ENCODE data around the gene ZBTB5.
"Not testable (repeated sequence)": the region's sequence is repeated elsewhere in the genome, so short reads cannot be mapped to it uniquely, and the experiment has no call there.

The ZBTB5 gene, protein sequence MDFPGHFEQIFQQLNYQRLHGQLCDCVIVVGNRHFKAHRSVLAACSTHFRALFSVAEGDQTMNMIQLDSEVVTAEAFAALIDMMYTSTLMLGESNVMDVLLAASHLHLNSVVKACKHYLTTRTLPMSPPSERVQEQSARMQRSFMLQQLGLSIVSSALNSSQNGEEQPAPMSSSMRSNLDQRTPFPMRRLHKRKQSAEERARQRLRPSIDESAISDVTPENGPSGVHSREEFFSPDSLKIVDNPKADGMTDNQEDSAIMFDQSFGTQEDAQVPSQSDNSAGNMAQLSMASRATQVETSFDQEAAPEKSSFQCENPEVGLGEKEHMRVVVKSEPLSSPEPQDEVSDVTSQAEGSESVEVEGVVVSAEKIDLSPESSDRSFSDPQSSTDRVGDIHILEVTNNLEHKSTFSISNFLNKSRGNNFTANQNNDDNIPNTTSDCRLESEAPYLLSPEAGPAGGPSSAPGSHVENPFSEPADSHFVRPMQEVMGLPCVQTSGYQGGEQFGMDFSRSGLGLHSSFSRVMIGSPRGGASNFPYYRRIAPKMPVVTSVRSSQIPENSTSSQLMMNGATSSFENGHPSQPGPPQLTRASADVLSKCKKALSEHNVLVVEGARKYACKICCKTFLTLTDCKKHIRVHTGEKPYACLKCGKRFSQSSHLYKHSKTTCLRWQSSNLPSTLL

DNA sequence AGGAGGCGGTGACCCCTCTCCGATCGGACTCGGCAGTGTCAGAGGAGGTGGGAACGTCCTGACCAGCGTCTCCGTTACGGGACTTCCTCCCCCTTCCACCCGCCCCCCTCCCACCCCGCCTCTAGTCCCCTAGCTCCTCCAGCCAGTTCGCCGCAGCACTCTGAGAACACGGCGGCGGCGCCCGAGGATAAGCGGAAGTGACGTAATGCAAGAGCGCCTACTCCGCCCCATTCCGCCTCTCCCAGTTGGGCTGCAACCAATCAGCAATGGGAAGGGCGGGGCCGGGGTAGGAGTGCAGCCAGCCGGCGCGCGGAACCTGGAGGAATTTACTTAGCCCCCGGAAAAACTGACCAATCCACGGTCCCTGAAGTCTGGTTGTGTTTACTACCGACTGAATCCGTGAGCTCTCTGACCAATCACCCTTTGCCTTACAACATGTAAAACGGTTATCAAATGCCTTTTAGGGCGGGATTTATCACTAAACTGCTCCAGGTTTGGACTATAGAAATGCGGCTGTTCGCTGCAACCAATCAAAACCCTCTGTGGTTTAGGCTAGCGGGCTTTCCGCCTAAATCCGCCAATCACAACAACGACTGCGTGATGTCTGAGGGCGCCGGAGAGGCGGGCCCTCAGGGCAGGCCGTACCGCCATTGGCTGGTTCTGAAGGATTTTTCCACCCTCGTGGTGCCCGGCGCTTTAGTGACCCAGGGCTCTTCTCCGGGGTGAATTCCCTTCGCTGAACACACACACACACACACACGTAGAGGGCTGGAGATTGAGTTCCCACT lies at the start of gene ZBTB5:
Gene ZBTB5 (minus strand): TSS at position 202 of the 788 bp plus-strand sequence. CDS start 22,899 bp downstream, outside the sequence.
- peak; percentile 96 to 98 for DNase-seq (ENCODE audit: low read depth in 2 of 2)

DNA sequence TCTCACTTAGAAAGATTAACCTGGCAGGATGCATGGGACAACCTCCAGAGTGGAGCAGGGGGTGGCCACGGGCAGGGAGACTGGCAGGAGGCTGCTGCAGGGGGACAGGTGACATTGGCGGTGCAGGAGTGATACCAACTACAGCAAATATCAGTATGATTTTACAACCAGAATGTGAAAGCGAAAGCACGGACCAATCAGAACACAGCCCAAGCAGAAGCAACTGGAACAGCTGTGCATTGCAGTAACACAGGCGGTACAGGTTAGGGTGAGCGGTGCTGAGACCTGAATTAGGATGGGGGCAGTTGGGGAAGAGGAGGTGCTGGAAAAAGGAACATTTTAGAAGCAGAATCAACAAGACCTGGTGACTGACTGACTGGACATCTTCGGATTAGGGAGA lies 49.7 kb upstream of the ZBTB5 start:
- DNase-seq (ENCODE audit: low read depth in 2 of 2), result no peak

DNA sequence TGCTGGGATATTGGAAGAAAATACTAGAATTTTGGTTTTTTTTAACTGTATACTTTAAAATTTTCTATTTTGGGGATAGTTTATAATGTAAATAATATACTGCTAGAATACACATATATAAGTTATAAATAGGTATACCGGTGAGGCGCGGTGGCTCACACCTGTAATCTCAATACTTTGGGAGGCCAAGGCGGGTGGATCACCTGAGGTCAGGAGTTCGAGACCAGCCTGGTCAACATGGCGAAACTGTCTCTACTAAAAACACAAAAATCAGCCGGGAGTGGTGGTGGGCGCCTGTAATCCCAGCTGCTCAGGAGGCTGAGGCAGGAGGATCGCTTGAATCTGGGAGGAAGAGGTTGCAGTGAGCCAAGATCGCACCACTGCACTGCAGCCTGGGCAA lies 49.2 kb upstream of the ZBTB5 start:
- not testable (repeated sequence) for DNase-seq (ENCODE audit: low read depth in 2 of 2)

DNA sequence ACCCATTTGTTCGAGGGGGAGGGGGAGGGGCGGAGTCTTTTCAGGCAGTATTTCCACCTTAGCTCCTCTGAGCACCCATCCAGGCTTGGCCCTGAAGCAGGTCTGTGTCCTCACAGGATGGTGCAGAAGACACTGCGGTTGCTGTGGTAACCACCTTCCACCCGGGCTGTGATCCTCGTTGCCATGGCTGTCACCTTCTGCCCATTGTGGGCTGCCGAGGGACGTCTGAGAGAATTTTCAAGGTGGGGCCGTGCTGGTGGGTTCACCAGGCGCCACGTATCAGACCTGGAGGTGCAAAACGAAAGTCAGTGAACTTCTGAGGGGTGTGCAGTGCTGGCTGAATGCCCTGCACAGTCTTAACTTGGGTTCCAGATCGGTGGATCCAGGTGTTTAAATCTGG lies 47.2 kb upstream of the ZBTB5 start:
- peak in 1 of 2 donors; percentile 20 for DNase-seq (ENCODE audit: low read depth in 2 of 2)

DNA sequence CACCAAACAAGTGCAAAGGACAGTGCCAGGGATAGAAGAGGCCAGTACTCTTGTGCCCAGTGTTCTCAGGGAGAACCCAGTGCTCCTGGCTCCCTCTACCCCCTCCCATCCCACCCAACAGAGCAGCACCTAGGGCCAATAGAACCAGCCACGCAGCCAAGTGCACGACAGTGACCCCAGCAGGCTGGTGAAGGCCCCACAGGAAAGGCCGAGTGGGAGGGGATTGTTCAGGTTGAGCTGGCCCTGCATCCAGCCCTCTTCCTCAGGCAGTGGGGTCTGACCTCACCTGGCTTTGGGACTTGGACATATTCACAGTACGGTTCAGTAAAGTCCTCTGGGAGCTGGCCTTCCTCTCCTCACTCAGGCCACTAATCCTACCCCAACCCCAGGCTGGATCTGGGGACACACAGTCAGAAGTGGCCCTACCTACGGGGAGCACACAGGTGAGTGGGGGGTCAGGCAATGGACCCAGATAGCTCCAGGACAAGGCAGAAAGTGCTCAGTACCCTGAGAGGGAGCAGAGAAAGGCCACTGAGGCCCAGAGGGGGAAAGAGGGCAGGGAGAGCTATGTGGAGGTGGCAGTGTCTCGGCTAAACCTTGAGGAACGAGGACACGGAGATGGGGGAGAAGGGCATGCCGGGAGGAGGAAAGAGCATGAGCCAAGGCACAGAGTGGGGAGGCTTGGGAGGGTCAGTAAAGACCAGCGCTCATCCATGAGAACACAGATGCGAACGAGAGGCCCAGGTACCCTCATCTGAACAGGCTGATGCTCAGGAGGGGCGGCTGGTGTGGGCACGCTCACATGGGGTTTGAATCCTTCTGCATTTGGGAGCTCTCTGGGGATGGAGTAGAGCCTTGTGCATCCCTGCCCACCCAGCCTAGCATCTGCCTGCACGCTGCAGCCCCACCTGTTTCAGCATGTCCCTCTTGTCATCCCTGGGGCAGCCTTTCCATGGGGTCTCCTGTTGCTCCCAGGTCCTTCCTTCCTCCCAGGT lies 46.1 kb upstream of the ZBTB5 start:
- DNase-seq (ENCODE audit: low read depth in 2 of 2), result no peak

DNA sequence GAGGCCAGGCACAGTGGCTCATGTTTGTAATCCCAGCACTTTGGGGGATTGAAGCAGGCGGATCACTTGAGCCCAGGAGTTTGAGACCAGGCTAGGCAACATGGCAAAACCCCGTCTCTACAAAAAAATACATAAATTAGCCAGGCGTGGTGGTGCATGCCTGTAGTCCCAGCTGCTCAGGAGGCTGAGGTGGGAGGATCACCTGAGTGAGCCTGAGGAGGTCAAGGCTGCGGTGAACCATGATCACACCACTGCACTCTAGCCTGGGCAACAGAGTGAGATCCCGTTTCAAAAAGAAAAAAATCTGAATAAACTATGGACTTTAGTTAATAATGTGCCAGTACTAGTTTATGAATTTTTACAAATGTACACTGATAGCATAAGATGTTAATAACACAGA lies 44.8 kb upstream of the ZBTB5 start:
- not testable (repeated sequence) for DNase-seq (ENCODE audit: low read depth in 2 of 2)

DNA sequence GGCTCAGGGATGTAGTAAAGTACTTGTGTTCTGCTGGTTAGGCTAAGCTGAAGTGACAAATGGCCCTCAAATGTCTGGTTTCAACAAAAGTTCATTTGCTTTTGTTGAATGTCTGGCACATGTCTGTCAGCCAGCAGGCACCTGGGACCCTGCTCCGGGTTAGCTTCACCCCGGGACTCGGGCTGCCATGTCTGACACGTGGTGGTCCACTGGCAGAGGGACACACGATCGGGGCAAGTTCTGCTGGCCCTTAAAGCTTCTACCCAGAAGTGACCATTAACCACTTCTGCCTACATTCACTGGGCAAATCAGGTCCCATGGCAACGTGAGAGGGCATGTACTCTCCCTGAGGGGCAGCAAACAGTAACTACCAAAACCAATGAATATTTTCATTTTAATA lies 44.3 kb upstream of the ZBTB5 start:
- no peak for DNase-seq (ENCODE audit: low read depth in 2 of 2)

DNA sequence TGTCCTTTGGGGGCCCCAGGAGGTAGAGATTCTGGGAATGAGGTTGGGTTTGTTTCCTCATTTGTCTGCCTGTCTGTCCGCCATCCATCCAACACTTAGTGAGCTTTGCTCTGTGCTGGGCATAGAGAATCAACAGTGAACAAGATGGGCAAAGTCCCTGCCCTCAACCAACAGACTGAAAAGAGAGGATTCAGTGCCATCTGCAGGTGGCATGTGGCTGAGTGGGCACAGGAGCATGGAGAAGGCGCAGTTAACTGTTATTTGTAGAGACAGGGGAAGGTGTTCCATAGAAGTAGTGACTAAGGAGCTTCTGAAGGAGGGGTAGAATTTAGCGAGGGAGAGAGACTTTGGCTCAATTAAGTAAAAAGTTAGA lies 43.6 kb upstream of the ZBTB5 start:
- no peak for DNase-seq (ENCODE audit: low read depth in 2 of 2)

DNA sequence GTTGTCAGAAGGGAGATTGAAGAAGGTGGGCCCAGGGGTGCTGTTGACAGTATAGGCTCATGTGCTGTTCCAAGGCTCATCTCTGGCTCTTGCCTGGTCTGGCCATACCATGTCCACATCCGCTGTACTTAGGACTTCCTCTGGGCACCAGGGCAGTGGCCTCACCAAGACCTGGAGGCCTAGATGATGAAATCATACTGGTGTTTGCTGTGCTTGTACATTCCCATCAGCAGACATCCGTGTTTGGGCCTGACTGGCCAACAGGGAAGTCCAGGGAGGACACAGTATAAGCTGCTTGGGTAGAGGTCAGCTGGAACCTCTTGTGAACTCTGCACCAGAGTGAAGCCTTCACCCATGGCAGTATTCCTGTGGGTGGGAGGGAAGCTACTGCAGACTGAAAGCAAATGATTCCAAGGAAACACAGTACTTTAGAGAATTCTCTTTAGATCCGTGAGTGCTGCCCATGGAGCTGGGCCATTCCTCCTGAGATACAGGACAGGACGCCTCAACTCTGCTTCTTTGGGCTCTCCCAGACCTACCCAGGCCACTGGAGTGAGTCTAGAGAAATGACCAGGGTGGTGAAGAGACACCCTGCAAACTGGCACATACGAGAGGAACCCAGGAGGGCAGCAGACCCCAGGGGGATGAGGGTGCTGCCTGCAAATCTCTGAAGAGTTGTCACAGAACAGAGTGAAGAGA lies 43.0 kb upstream of the ZBTB5 start:
- no peak for DNase-seq (ENCODE audit: low read depth in 2 of 2)

DNA sequence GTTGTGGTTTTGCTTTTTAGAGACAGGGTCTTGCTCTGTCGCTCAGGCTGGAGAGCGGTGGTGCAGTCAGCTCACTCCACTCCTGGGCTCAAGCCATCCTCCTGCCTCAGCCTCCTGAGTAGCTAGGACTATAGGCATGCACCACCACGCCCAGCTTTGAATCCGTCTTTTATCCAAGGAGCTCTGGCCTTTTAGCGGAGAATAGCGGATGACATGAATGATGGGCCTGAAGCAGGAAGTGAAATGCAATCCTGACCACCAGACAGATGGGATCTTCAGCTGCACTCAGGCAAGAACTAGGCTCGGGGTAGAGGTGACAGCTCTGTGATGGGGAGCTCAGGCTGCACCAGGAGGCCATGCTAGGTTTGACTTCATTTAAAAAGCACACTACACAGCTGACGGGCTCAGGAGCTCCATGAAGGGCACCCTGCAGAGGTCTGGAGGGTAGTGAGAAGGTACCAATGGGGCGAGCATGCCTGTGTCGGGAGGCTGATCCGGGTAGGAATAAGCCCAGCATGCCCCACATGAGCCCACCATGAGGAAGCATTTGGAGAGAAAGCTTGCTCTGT lies 42.4 kb upstream of the ZBTB5 start:
- no peak for DNase-seq (ENCODE audit: low read depth in 2 of 2)

DNA sequence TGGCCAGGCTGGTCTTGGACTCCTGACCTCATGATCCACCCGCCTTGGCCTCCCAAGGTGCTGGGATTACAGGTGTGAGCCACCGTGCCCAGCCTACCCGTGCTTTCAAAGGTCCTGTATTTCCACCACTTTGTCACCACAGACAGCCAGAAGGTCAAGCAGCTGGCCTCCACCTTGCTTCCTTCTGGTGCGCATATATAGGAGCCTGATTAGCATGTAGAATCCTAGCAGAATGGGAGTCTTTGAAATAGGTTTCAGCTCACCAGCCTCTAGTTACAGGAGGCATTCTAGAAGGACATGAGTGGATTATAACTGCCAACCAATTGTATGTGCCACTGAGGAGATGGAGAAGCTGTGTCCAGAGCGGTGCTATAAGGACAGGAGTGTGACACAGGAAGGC lies 39.4 kb upstream of the ZBTB5 start:
- no peak for DNase-seq (ENCODE audit: low read depth in 2 of 2)

DNA sequence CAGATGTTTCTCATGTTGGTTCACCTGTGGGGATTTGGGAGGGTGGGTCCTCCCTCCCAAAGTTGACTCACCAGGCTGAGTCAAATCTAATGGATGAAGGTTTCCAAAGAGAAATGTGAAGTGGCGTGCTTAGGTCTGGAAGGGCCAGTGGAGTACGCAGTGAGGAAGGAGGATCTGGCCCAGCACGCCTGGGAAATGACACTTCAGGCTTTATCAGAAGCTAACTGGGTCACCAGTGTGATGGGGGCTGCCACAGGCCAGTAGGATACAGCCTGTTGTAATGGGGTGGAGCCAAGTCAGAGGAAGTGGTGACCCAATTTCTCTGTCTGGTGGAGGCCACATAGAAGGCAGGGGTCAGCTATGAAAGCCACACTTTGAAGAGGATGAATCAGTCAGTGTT lies 38.5 kb upstream of the ZBTB5 start:
- peak in 1 of 2 donors; percentile 16 for DNase-seq (ENCODE audit: low read depth in 2 of 2)

DNA sequence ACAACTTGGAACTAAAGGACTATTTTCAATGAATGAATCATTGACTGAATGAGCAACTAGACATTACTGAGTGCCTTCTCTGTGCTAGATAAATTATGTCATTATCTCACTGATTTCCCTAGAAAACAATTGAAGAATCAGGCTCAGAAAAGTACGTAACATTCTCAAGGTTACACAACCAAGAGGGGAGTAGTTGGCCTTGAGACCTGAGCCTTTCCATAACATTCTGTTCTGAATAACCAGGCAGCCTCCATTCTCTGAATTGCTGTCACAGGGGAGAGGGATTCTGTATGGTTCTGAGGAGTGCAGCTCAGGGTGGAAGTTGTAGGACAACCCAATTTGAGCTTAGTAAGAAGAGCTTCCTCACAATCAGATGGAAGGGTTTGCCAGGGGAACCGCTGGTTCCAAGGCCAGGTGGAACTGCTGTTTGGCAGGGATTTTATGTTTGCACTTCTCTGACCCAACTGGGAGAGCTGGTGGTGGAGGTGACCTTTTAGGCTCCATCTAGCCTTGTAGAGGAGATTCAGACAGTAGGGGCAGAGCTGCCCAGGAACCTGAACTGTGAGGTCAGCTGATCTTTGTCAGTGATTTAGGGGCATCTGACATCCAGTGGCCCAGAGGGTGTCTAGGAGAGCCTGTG lies 36.8 kb upstream of the ZBTB5 start:
- DNase-seq (ENCODE audit: low read depth in 2 of 2), result no peak

DNA sequence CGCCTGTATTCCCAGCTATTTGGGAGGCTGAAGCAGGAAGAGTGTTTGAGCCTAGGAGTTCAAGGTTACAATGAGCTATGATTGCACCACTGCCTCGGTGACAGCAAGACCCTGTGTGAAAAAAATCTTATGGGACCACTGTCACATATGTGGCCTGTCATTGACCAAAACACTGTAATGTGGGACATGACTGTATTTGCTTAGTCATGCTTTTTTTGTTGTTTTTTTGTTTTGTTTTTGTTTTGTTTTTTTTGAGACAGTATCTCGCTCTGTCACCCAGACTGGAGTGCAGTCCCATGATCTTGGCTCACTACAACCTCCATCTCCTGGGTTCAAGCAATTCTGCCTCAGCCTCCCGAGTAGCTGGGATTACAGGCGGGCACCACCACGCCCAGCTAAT lies 34.0 kb upstream of the ZBTB5 start:
- DNase-seq (ENCODE audit: low read depth in 2 of 2), result no peak

DNA sequence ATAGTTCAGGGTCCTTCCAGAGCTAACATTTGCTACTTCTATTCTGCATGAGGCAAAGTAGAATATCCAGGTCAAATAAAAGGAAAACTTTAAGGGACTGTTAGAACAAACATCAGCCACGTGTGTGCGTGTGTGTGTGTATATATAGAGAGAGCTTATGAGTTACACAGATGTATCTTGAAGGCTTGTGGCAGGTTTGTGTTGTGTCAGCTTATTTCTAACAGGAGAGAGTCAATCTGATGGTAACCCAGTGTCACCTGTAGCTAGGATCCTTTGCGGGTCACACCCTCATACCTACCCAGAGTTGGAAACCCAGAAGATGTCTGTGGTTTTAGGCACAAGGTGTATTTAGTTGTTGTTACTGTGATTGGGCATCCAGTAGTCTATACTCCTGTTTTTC lies 33.2 kb upstream of the ZBTB5 start:
- DNase-seq (ENCODE audit: low read depth in 2 of 2), result no peak

DNA sequence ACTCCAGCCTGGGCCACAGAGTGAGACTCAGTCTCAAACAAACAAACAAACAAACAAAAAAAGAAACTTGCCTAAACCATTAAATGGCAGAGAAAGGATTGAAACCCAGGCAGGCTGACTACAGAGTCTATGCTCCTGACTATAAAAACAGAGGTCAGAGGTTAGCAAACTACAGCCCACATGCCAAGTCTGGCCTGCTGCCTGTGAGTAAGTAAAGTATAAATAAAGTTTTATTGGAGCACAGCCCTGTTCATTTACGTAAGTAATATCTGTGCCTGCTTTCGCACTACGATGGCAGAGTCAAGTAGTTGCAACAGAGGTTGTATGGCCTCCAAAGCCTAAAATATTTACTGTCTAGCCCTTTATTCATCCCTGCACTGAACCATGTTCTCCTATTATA lies 32.1 kb upstream of the ZBTB5 start:
- no peak for DNase-seq (ENCODE audit: low read depth in 2 of 2)

DNA sequence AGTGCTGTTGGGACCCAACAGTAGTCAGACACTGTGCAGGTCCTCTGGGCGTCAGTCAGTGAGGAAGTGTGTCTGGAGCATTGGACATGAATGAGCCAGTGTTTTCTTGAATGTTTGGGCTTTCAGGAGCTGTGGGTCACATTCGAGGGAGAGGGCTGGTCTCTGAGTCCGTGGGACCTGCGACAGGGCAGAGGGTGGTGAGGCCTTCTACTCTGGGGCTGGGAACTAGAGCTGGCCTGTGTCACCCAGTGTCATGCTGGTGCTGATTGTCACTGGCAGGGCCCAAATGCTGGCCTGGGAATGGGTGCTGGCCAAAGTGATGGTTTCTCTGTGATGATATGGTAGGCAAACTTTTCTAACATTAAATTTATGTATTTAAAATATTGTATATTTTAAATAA lies 30.8 kb upstream of the ZBTB5 start:
- no peak for DNase-seq (ENCODE audit: low read depth in 2 of 2)

DNA sequence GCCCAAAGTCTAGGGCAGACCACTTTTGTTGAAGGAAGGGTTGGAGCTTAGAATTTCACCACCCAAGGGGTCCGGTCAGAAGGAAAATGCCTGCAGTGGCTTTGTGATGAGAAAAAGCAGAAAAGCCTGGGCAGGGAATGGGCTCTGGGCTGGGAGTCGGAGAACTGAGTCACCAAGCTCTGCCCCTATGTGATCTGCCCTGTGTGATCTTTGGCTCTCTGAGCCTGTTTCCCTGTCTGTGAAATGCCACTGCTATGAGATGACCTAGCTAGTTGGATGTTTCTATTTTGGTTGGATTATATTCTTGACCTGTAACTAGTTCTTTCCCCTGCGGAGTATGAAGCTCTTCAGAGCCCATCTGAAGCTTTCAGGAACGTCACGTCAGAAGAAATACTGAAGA lies 30.3 kb upstream of the ZBTB5 start:
- no peak for DNase-seq (ENCODE audit: low read depth in 2 of 2)

DNA sequence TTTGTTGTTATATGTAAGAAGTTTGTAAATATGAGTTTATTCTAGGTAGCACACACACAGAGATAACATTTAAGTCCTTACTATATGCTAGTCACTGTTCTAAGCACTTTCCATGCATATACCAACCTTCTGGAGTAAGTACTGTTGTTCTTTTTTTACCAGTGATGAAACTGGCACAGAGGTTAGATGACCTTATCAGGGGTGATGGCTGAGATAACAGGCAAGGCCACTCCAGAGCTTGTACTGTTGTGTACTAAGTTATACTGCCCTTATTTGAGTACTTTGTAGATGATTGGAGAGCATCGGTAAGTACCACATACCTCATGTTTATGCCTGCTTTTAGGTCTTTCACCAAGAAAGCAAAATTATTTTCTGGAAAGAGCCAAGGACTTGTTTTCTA lies 26.7 kb upstream of the ZBTB5 start:
- no peak for DNase-seq (ENCODE audit: low read depth in 2 of 2)
